Parathyroid adenoma (tissue), 2 donors: Measurements from ENCODE around the gene SMCO2.

ENCODE experiments used
- H2AFZ ChIP-seq: fragments of 300-600 bp; sonication (generic); one replicate; pipeline ENCODE4 v1.7.0; 2017; ENCODE audit warnings: antibody characterized with exemption, mild to moderate bottlenecking
- H3K27ac ChIP-seq: fragments of 300-600 bp; sonication (generic); one replicate; pipeline ENCODE4 v1.7.0; 2017
- H3K27me3 ChIP-seq: fragments of 300-600 bp; sonication (generic); one replicate; pipeline ENCODE4 v1.7.0; 2017; ENCODE audit warnings: low read length; ENCODE audit not compliant: control insufficient read depth, insufficient read depth
- H3K36me3 ChIP-seq: fragments of 300-600 bp; sonication (generic); one replicate; pipeline ENCODE4 v1.7.0; 2017; ENCODE audit warnings: low read length; ENCODE audit not compliant: control insufficient read depth, insufficient read depth
- H3K4me1 ChIP-seq: fragments of 300-600 bp; sonication (generic); one replicate; pipeline ENCODE4 v1.7.0; 2017; ENCODE audit warnings: control low read depth
- H3K4me2 ChIP-seq: fragments of 300-600 bp; sonication (generic); one replicate; pipeline ENCODE4 v1.7.0; 2017; ENCODE audit warnings: low read length
- H3K4me3 ChIP-seq: fragments of 300-600 bp; sonication (generic); one replicate; pipeline ENCODE4 v1.7.0; 2017; ENCODE audit warnings: low read depth, low read length
- H3K79me2 ChIP-seq: fragments of 300-600 bp; sonication (generic); one replicate; pipeline ENCODE4 v1.7.0; 2017; ENCODE audit warnings: control low read depth
- H3K9ac ChIP-seq: fragments of 300-600 bp; sonication (generic); one replicate; pipeline ENCODE4 v1.7.0; 2017; ENCODE audit warnings: mild to moderate bottlenecking
- H3K9me3 ChIP-seq: fragments of 300-600 bp; sonication (generic); one replicate; pipeline ENCODE4 v1.7.0; 2017; ENCODE audit warnings: low read length; ENCODE audit not compliant: control insufficient read depth
- TF ChIP-seq, protein P1 (sequence below): fragments of 300-600 bp; sonication (generic); IDR thresholded peaks from one replicate; pipeline ENCODE4 v1.7.0; 2017; ENCODE audit warnings: antibody characterized with exemption, mild to moderate bottlenecking
- donor health status: primary hyperparathyroidism.

SMCO2 gene

DNA sequence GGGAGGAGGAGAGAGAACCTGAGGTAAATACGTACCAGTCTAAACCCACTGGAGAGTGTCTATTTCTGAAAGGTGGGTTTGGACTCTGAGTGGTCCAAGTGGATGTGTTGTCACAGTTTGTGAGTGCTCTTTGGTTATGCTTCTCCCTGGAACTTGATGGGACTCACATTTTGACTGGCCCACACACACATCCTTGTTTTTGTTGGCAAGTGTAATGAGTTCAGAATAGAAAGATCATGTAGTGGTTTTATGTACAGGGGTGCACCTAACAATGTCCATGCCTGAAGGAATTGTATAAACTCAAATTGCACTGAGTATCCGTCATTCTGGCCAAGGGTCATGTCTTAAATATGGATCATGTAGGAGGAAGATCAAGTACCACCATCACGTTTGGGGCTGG, 82.3 kb downstream of the SMCO2 start:
- Histone ChIP-seq H3K36me3 (no peaks in the 10 kb centered on the region), H2AFZ (no peak overlapping the region), H3K9ac (no peak overlapping the region), H3K4me2 (no peak overlapping the region), H3K9me3 (no peaks in the 10 kb centered on the region), H3K4me1 (peaks cover 4% of the 10 kb centered on the region), H3K4me3 (no peak overlapping the region), H3K79me2 (no peaks in the 10 kb centered on the region), H3K27ac (no peak overlapping the region), H3K27me3 (no peaks in the 10 kb centered on the region)
- TF ChIP-seq, protein P1, sequence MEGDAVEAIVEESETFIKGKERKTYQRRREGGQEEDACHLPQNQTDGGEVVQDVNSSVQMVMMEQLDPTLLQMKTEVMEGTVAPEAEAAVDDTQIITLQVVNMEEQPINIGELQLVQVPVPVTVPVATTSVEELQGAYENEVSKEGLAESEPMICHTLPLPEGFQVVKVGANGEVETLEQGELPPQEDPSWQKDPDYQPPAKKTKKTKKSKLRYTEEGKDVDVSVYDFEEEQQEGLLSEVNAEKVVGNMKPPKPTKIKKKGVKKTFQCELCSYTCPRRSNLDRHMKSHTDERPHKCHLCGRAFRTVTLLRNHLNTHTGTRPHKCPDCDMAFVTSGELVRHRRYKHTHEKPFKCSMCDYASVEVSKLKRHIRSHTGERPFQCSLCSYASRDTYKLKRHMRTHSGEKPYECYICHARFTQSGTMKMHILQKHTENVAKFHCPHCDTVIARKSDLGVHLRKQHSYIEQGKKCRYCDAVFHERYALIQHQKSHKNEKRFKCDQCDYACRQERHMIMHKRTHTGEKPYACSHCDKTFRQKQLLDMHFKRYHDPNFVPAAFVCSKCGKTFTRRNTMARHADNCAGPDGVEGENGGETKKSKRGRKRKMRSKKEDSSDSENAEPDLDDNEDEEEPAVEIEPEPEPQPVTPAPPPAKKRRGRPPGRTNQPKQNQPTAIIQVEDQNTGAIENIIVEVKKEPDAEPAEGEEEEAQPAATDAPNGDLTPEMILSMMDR: no peak

GRCh38 chr12:27530157-27530922, 83.8 kb downstream of the SMCO2 start:
- Histone ChIP-seq H3K4me1 (peaks cover 4% of the 10 kb centered on the region), H3K4me2 (no peak overlapping the region), H3K27me3 (no peaks in the 10 kb centered on the region), H3K27ac (no peak overlapping the region), H3K9ac (no peak overlapping the region), H3K79me2 (peaks cover 3% of the 10 kb centered on the region), H3K9me3 (no peaks in the 10 kb centered on the region), H3K4me3 (no peak overlapping the region), H3K36me3 (no peaks in the 10 kb centered on the region), H2AFZ (no peak overlapping the region)
- TF ChIP-seq, protein P1: no peak

- H3K4me3 ChIP-seq: no peak overlapping the region
- no peaks in the 10 kb centered on the region for H3K9me3 ChIP-seq
- H3K36me3 ChIP-seq: no peaks in the 10 kb centered on the region
- H3K4me2 ChIP-seq: no peak overlapping the region
- H3K79me2 ChIP-seq: peaks cover 16% of the 10 kb centered on the region
- no peaks in the 10 kb centered on the region for H3K27me3 ChIP-seq
- H3K27ac ChIP-seq: no peak overlapping the region
- TF ChIP-seq, protein P1: no peak
- peaks cover 4% of the 10 kb centered on the region for H3K4me1 ChIP-seq
- H3K9ac ChIP-seq: no peak overlapping the region
- no peak overlapping the region for H2AFZ ChIP-seq
These were observed 85.4 kb downstream of the SMCO2 start for GRCh38 chr12:27531896-27532295.

GRCh38 chr12:27534060-27534764, 87.7 kb downstream of the SMCO2 start:
- H3K4me3 ChIP-seq: no peak overlapping the region
- no peaks in the 10 kb centered on the region for H3K9me3 ChIP-seq
- no peaks in the 10 kb centered on the region for H3K27me3 ChIP-seq
- H3K9ac ChIP-seq: no peak overlapping the region
- TF ChIP-seq, protein P1: no peak
- H3K36me3 ChIP-seq: no peaks in the 10 kb centered on the region
- no peak overlapping the region for H3K4me2 ChIP-seq
- no peak overlapping the region for H2AFZ ChIP-seq
- no peak overlapping the region for H3K27ac ChIP-seq
- H3K79me2 ChIP-seq: peaks cover 16% of the 10 kb centered on the region
- peaks cover 9% of the 10 kb centered on the region for H3K4me1 ChIP-seq
